WTC11 (cell line): ENCODE measurements around the gene SUPT5H. TPM values are rescaled to one million over a fixed set of nuclear protein-coding genes. Genes with fewer than 3 reads are reported as not detected.

Experiments
- ATF6 ChIP-seq: sonication (generic); formaldehyde crosslinking; IDR thresholded peaks from 2 replicates; pipeline ENCODE4 v1.8.1; 2023; ENCODE audit warnings: mild to moderate bottlenecking, missing genetic modification reagents
- E2F5 ChIP-seq: sonication (generic); formaldehyde crosslinking; IDR thresholded peaks from 2 replicates; pipeline ENCODE4 v1.8.1; 2022; ENCODE audit warnings: mild to moderate bottlenecking, moderate library complexity, missing genetic modification reagents
- ELF4 ChIP-seq: sonication (generic); formaldehyde crosslinking; IDR thresholded peaks from 2 replicates; pipeline ENCODE4 v1.8.1; 2022; ENCODE audit warnings: low read depth, mild to moderate bottlenecking, moderate library complexity, missing genetic modification reagents
- ERG ChIP-seq: fragments of 250-450 bp; sonication (Bioruptor Pico); IDR thresholded peaks from 2 replicates; pipeline ENCODE4 v1.8.0; 2021; ENCODE audit warnings: mild to moderate bottlenecking
- FOXK1 ChIP-seq: sonication (generic); formaldehyde crosslinking; IDR thresholded peaks from 2 replicates; pipeline ENCODE4 v1.8.0; 2022; ENCODE audit warnings: mild to moderate bottlenecking, moderate library complexity, missing genetic modification reagents
- FOXP1 ChIP-seq: sonication (generic); formaldehyde crosslinking; IDR thresholded peaks from 2 replicates; pipeline ENCODE4 v1.8.0; 2022; ENCODE audit warnings: missing genetic modification reagents, mild to moderate bottlenecking, moderate library complexity, borderline replicate concordance
- FOXP4 ChIP-seq: sonication (generic); formaldehyde crosslinking; IDR thresholded peaks from 2 replicates; pipeline ENCODE4 v1.8.0; 2022; ENCODE audit warnings: mild to moderate bottlenecking, missing genetic modification reagents
- GABPB1 ChIP-seq: sonication (generic); formaldehyde crosslinking; IDR thresholded peaks from 2 replicates; pipeline ENCODE4 v1.8.1; 2023; ENCODE audit warnings: mild to moderate bottlenecking, missing genetic modification reagents
- HMGXB4 ChIP-seq: sonication (generic); formaldehyde crosslinking; IDR thresholded peaks from 2 replicates; pipeline ENCODE4 v1.8.1; 2023; ENCODE audit warnings: mild to moderate bottlenecking, moderate library complexity, missing genetic modification reagents
- KAT7 ChIP-seq: sonication (generic); formaldehyde crosslinking; IDR thresholded peaks from 2 replicates; pipeline ENCODE4 v1.8.1; 2023; ENCODE audit warnings: missing genetic modification reagents, mild to moderate bottlenecking, borderline replicate concordance
- MAX ChIP-seq: sonication (generic); formaldehyde crosslinking; IDR thresholded peaks from 2 replicates; pipeline ENCODE4 v1.8.0; 2022; ENCODE audit warnings: mild to moderate bottlenecking, missing genetic modification reagents
- MLX ChIP-seq: sonication (generic); formaldehyde crosslinking; IDR thresholded peaks from 2 replicates; pipeline ENCODE4 v1.8.1; 2023; ENCODE audit warnings: mild to moderate bottlenecking, missing genetic modification reagents, moderate library complexity
- MYBL2 ChIP-seq: sonication (generic); formaldehyde crosslinking; IDR thresholded peaks from 2 replicates; pipeline ENCODE4 v1.8.1; 2023; ENCODE audit warnings: mild to moderate bottlenecking, moderate library complexity, missing genetic modification reagents
- NFE2L1 ChIP-seq: sonication (generic); formaldehyde crosslinking; IDR thresholded peaks from 2 replicates; pipeline ENCODE4 v1.8.1; 2023; ENCODE audit warnings: missing genetic modification reagents
- PREB ChIP-seq: sonication (generic); formaldehyde crosslinking; IDR thresholded peaks from 2 replicates; pipeline ENCODE4 v1.8.1; 2022; ENCODE audit warnings: mild to moderate bottlenecking, missing genetic modification reagents, moderate library complexity, borderline replicate concordance
- SP1 ChIP-seq: sonication (generic); formaldehyde crosslinking; conservative IDR thresholded peaks from 2 replicates; pipeline ENCODE4 v1.8.1; 2022; ENCODE audit warnings: missing genetic modification reagents
- TEAD1 ChIP-seq: sonication (generic); formaldehyde crosslinking; IDR thresholded peaks from 2 replicates; pipeline ENCODE4 v1.8.0; 2022; ENCODE audit warnings: mild to moderate bottlenecking, missing genetic modification reagents
- ZMAT4 ChIP-seq: fragments of 250-450 bp; sonication (Bioruptor Pico); IDR thresholded peaks from 2 replicates; pipeline ENCODE4 v1.9.0; 2021; ENCODE audit warnings: mild to moderate bottlenecking
- ZNF232 ChIP-seq: sonication (generic); formaldehyde crosslinking; IDR thresholded peaks from 2 replicates; pipeline ENCODE4 v1.8.0; 2022; ENCODE audit warnings: mild to moderate bottlenecking, missing genetic modification reagents
- ZNF263 ChIP-seq: sonication (generic); formaldehyde crosslinking; IDR thresholded peaks from 2 replicates; pipeline ENCODE4 v1.8.1; 2022; ENCODE audit warnings: low read depth, mild to moderate bottlenecking, moderate library complexity, missing genetic modification reagents
- ZNF281 ChIP-seq: sonication (generic); formaldehyde crosslinking; IDR thresholded peaks from 2 replicates; pipeline ENCODE4 v1.8.0; 2023; ENCODE audit warnings: mild to moderate bottlenecking, missing genetic modification reagents
- ZNF317 ChIP-seq: sonication (generic); formaldehyde crosslinking; IDR thresholded peaks from 2 replicates; pipeline ENCODE4 v1.8.1; 2023; ENCODE audit warnings: low read depth, mild to moderate bottlenecking, moderate library complexity, missing genetic modification reagents, borderline replicate concordance
- ZNF671 ChIP-seq: fragments of 250-450 bp; sonication (Bioruptor Pico); IDR thresholded peaks from 2 replicates; pipeline ENCODE4 v1.8.0; 2021; ENCODE audit warnings: mild to moderate bottlenecking
- total RNA-seq: library from RNA; stranded (reverse); gene quantifications from 3 replicates; pipeline ENCODE4 v1.2.3, GENCODE V29; 2021

The SUPT5H gene
- total RNA-seq, 1 experiment from 2014 or later, result 135 TPM

GRCh38 chr19:39480337-39481228 lies 35.2 kb downstream of the SUPT5H start, which contains the start of gene TIMM50 (continued):
- TF ChIP-seq ZNF281 (CRISPR knock-in tag), result peak; percentile 14; the same call in 1 of the 2 replicates
- no peak for TF ChIP-seq ZNF232
- TF ChIP-seq MLX, result 0 out of 2 replicates have a peak, but pooled peaks have one; percentile 58
- TF ChIP-seq MAX, result peak; percentile 93
- 0 out of 2 replicates have a peak, but pooled peaks have one; percentile 40 for TF ChIP-seq ELF4 (CRISPR knock-in tag)
- no peak for TF ChIP-seq ERG (CRISPR knock-in tag)
- TF ChIP-seq GABPB1, result peak; percentile 78
- TF ChIP-seq NFE2L1 (CRISPR knock-in tag), result peak; percentile 31; the same call in 1 of the 2 replicates
- TF ChIP-seq PREB, result no peak
- TF ChIP-seq FOXK1 (CRISPR knock-in tag), result peak; percentile 87; the same call in 1 of the 2 replicates
- TF ChIP-seq TEAD1 (CRISPR knock-in tag), result peak; percentile 65
- TF ChIP-seq ZMAT4 (CRISPR knock-in tag), result no peak
- TF ChIP-seq ZNF317 (CRISPR knock-in tag), result peak; percentile 57; the same call in 1 of the 2 replicates
- peak; percentile 75; the same call in 1 of the 2 replicates for TF ChIP-seq FOXP4
- no peak for TF ChIP-seq ATF6
- peak; percentile 93 for TF ChIP-seq E2F5 (CRISPR knock-in tag)
- TF ChIP-seq KAT7 (CRISPR knock-in tag), result 0 out of 2 replicates have a peak, but pooled peaks have one; percentile 91
- TF ChIP-seq HMGXB4 (CRISPR knock-in tag), result peak; percentile 86
- peak; percentile 100 for TF ChIP-seq SP1 (CRISPR knock-in tag)
- 0 out of 2 replicates have a peak, but pooled peaks have one; percentile 23 for TF ChIP-seq ZNF671 (CRISPR knock-in tag)
- no peak for TF ChIP-seq ZNF263
- peak; percentile 79 for TF ChIP-seq MYBL2 (CRISPR knock-in tag)
- TF ChIP-seq FOXP1 (CRISPR knock-in tag), result peak; percentile 74; the same call in 1 of the 2 replicates
